ENCODE measurements around the gene IQCM.

IQCM gene, protein sequence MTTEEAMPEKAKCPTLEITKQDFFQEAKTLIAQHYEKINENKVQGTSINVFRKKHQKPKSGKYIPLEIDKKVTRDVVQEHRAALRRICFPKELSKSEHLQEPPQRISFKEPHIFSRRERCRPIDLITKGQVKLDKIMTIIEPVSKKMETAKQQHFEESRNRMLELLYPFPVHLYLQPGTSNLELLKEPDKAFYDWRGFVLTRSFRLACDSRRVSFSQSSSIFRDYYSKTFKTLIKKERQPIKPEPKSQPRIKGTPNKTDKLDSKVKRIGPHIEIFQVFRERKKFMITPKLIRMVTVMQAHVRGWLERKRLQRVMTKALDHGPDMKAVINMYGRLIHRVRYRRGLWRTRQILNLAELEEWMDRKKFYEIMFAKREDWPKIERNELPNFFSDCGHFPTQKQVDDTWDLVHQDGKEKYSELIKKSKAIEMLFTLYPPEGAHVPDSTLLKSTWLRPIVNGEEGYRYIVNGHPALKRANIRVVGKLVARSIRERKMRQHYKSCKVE

GRCh38 chr4:149815743-149816142, at the start of gene IQCM:
Gene IQCM (minus strand): TSS chr4:149815843. CDS start chr4:149742691, 73,152 bp downstream.
- Histone ChIP-seq H3K27ac (no peak within 1 kb of the TSS), H3K4me3 (no peak within 1 kb of the TSS)

GRCh38 chr4:149857446-149857845, 41.8 kb upstream of the IQCM start:
- no peak overlapping the region for H3K27ac ChIP-seq
- no peak overlapping the region for H3K4me3 ChIP-seq

DNA sequence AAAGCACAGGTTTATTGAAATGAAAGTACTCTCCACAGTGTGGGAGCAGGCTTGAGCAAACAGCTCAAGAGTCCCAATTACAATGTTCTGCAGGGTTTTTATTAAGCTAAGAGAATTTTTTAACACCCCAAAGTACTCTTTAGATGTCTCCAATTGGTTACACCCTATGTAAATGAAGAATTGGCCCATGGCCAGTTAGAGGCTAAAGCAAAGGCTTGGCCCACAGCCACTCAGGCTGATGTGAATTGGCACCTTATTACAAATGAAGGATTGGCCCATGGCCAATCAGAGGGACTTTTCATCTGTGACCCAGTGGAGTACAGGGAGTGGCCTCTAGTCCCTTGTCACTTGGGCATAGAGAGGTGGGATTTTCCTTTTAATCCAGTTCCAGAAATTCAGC, 30.1 kb upstream of the IQCM start:
- H3K4me3 ChIP-seq: no peak overlapping the region
- no peak overlapping the region for H3K27ac ChIP-seq

DNA sequence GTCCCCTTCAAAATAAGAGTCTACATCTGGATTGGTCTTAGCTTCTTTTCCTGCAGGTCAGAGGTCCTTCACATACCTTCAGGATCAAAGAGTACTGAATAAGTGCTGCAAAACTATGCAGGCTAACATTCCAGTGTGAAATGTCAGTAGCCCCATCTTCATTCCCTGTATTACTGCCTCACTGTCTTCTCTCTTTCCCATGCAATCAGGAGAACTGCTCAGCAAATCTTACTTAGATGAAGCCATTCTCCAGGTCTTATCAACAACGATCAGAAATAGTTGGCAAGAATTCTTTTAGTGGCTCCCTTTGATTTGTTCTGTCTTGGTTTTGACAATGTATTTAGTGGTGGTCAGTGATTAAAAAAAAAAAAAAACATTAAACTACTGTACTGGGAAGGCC, 26.0 kb upstream of the IQCM start:
- no peak overlapping the region for H3K4me3 ChIP-seq
- H3K27ac ChIP-seq: no peak overlapping the region

- Histone ChIP-seq H3K4me3 (no peak overlapping the region), H3K27ac (no peak overlapping the region)
Measured at GRCh38 chr4:149838036-149838435, 22.4 kb upstream of the IQCM start.

DNA sequence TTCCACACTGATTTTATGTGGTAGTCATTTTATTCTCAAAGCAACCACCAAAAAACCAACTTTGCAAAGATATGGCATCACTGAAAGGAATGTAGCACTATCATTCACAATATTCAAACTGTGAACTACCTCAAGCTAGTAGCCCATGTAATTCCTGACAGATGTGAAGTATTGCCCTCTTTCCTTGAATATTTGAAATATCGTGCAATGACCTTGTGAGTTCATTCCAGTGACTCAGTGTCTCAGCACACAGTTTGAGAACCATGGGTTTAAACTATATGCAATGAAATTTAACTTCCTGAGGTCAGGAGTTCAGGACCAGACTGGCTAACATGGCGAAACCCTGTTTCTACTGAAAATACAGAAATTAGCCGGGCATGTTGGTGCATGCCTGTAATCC, 20.9 kb upstream of the IQCM start:
- Histone ChIP-seq H3K27ac (no peak overlapping the region), H3K4me3 (no peak overlapping the region)

- no peak overlapping the region for H3K4me3 ChIP-seq
- no peak overlapping the region for H3K27ac ChIP-seq
Measured at GRCh38 chr4:149835280-149835679, 19.6 kb upstream of the IQCM start.

GRCh38 chr4:149831656-149832208, 16.1 kb upstream of the IQCM start:
- H3K27ac ChIP-seq: no peak overlapping the region

GRCh38 chr4:149830823-149831222, 15.2 kb upstream of the IQCM start:
- H3K4me3 ChIP-seq: no peak overlapping the region

More at GRCh38 chr4:149831656-149832208, 16.1 kb upstream of the IQCM start:
- H3K4me3 ChIP-seq: no peak overlapping the region

GRCh38 chr4:149825336-149825735, 9.7 kb upstream of the IQCM start:
- Histone ChIP-seq H3K27ac (no peak overlapping the region), H3K4me3 (no peak overlapping the region)

More at GRCh38 chr4:149830823-149831222, 15.2 kb upstream of the IQCM start:
- no peak overlapping the region for H3K27ac ChIP-seq

GRCh38 chr4:149823769-149824221, 8.2 kb upstream of the IQCM start:
- H3K4me3 ChIP-seq: no peak overlapping the region
- no peak overlapping the region for H3K27ac ChIP-seq

DNA sequence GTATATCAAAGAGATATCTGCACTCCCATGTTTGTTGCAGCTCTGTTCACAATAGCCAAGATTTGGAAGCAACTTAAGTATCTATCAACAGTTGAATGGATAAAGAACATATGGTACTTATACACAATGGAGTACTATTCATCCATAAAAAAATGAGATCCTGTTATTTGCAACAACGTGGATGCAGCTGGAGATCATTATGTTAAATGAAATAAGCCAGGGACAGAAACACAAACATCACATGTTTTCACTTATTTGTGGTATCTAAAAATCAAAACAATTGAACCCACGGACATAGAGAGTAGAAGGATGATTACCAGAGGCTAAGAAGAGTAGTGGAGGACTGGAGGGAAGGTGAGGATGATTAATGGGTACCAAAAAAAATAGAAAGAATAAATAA, 14.2 kb downstream of the IQCM start:
- Histone ChIP-seq H3K4me3 (no peak overlapping the region), H3K27ac (no peak overlapping the region)

GRCh38 chr4:149799546-149799945, 16.1 kb downstream of the IQCM start:
- H3K27ac ChIP-seq: no peak overlapping the region
- no peak overlapping the region for H3K4me3 ChIP-seq

GRCh38 chr4:149796381-149796780, 19.3 kb downstream of the IQCM start:
- no peak overlapping the region for H3K27ac ChIP-seq
- no peak overlapping the region for H3K4me3 ChIP-seq

GRCh38 chr4:149795256-149795655, 20.4 kb downstream of the IQCM start:
- H3K27ac ChIP-seq: no peak overlapping the region
- no peak overlapping the region for H3K4me3 ChIP-seq

DNA sequence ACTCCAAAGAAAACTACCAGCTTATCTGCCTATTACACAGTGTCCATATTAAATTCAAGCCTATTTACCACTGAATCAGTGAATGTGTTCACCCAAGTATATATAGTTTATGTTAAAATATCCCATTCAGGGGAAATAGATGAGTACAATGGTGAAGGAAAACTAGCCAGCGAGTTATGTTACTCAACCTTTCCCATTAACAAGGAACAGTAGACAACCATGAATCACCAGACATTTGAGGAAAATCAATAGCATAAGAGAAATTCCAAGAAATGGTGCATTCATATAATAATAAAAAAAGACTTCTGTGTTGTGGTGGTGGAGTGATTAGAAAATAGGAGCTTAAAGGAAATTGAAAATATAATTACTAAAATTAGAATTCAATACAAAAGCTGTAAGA, 21.3 kb downstream of the IQCM start:
- no peak overlapping the region for H3K27ac ChIP-seq
- H3K4me3 ChIP-seq: no peak overlapping the region

DNA sequence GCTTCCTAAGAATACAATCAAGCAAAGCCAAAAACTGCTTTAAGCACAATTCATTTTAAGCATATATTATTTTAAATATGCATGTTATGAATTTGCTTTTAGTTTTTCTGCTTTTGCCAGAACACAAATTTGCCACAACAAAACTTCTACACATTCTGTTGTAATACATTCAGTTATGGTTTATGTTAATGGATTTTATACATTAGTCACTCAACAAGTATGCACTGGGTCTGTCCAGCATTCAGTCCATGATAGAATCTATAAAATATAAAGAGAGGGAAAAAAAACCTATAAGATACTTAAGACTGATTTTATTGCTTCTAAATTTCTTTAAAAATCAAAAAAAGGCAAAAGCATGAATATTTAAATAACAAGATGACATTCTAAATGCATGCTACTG, 22.2 kb downstream of the IQCM start:
- Histone ChIP-seq H3K4me3 (no peak overlapping the region), H3K27ac (no peak overlapping the region)

GRCh38 chr4:149791851-149792250, 23.8 kb downstream of the IQCM start:
- Histone ChIP-seq H3K4me3 (no peak overlapping the region), H3K27ac (no peak overlapping the region)

DNA sequence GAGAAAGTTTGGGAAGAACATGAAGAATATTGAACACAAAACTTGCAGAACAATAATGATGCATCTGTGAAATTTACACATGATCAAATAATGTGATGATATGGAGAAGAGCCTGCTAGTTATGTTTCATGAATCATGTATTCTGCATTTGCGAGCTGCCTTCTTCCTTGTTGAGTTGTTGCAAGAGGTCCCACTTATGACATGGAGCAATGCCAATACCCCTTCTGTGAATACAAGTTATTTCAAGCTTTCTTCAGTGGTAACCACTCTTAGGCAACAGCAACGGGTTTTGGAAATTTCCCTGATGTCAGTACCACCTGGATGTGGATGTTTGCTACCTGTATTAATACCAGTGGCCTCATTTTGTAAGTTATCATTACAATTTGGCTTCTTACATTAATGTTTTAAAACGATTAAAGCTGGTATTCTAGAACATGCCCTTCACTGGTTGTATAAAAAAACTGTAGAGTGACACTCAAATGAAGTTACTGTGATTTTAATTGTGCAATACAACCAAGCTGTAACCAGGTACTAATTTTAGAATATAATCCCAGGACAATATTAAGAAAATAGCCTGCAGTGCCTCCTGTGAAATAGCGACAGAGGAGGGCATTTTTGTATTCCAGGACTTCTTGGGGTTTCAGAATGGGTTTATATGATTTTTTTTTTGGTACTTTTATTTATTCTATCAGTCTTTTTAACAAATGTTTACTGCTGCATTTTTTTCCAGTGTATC, 25.3 kb downstream of the IQCM start:
- H3K4me3 ChIP-seq: no peak overlapping the region
- H3K27ac ChIP-seq: no peak overlapping the region

DNA sequence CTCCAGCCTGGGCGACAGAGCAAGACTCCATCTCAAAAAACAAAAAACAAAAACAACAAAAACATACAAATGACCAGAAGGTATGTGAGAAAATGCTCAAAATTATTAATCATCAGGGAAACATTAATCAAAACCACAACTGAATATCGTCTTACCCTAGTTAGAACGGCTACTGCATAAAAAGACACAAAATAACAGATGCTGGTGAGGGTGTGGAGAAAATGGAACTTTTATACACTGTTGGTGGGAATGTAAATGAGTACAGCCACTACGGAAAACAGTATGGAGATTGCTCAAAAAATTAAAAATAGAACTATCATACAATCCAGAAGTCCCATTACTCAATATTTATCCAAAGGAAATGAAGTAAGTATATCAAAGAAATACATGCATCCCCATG, 27.3 kb downstream of the IQCM start:
- Histone ChIP-seq H3K4me3 (no peak overlapping the region), H3K27ac (no peak overlapping the region)
